ENCODE data around the gene TTLL10. TPM values are rescaled to one million over a fixed set of nuclear protein-coding genes. Genes with fewer than 3 reads are reported as not detected.
"Not testable (repeated sequence)": the region's sequence is repeated elsewhere in the genome, so short reads cannot be mapped to it uniquely, and the experiment has no call there.

Gene TTLL10
- polyA plus RNA-seq, 2 of the 4 experiments (the other 2 are of a cell fraction), result not detected

DNA sequence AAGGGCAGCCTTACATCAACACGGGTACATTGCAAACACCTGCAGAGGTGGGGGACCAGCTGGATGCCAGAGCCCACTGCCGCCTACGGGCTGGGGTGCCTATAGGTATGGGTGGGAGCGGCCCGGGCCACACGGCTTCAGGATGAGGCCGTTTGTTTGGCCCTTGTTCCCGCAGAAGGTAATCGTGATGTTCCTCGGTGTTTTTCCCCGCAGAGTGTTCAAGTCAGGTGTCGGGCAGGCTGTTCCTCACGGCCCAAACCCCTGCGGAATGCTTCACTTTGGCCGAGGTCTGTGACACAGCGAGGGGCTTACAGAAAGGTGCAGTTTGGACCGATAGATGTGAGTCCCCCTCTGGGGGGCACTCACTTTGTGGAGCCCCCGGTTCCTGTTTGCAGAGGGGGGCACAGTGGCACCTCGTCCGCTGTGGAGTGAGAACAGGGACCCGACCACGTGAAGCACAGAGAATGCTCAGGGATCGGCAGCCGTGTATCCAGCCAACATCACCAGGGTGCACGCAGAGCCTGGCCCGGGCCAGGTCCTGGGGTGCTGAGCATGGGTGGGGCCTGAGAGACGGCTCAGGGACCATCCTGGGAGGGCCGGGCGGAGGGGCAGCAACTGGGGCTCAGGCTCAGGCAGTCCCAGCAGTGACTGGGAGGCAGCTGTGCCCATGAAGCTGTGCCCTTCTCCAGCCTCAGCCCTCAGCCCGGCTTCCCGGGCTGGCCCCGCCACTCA, 453 bp upstream of the TTLL10 start (continued):
- TF ChIP-seq CEBPB (IDR thresholded peaks at IDR 0.05) (no peak), SMC3 (IDR thresholded peaks at IDR 0.05) (no peak)
- TF ChIP-seq, protein P1, sequence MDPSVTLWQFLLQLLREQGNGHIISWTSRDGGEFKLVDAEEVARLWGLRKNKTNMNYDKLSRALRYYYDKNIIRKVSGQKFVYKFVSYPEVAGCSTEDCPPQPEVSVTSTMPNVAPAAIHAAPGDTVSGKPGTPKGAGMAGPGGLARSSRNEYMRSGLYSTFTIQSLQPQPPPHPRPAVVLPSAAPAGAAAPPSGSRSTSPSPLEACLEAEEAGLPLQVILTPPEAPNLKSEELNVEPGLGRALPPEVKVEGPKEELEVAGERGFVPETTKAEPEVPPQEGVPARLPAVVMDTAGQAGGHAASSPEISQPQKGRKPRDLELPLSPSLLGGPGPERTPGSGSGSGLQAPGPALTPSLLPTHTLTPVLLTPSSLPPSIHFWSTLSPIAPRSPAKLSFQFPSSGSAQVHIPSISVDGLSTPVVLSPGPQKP (IDR thresholded peaks at IDR 0.05; ENCODE audit: low read depth, low read length), result no peak
- TF ChIP-seq, protein P2, sequence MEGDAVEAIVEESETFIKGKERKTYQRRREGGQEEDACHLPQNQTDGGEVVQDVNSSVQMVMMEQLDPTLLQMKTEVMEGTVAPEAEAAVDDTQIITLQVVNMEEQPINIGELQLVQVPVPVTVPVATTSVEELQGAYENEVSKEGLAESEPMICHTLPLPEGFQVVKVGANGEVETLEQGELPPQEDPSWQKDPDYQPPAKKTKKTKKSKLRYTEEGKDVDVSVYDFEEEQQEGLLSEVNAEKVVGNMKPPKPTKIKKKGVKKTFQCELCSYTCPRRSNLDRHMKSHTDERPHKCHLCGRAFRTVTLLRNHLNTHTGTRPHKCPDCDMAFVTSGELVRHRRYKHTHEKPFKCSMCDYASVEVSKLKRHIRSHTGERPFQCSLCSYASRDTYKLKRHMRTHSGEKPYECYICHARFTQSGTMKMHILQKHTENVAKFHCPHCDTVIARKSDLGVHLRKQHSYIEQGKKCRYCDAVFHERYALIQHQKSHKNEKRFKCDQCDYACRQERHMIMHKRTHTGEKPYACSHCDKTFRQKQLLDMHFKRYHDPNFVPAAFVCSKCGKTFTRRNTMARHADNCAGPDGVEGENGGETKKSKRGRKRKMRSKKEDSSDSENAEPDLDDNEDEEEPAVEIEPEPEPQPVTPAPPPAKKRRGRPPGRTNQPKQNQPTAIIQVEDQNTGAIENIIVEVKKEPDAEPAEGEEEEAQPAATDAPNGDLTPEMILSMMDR (IDR thresholded peaks at IDR 0.05), result no peak

DNA sequence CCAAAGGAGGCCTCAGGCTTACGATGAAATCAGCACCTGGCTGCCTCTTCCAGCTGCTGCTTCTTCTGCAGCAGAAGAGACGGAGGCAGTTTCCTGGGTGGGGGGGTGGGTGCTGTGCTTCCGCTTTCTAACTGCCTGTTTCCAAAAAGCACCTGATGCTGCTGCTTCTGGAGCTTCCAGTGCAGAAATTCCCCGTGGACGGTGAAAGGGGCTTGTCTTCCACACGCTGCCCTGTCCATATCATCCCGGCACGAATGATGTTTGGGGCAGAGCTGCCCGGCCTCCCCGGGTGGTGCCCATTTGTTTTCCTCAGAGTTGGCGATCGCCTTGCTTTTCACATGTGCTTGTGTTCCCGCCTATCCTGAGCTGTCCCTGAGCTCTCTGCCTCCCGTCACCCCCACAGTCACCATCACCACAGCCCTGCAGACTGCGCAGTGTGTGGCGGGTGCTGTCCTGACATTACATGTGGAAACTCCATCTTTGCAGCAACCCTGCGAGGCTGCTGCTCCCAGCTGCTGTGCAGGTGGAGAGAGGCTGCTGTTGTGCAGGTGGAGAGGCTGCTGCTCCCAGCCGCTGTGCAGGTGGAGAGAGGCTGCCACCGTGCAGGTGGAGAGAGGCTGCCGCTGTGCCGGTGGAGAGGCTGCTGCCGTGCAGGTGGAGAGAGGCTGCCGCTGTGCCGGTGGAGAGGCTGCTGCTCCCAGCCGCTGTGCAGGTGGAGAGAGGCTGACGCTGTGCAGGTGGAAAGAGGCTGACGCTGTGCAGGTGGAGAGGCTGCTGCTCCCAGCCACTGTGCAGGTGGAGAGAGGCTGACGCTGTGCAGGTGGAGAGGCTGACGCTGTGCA, 1.8 kb downstream of the TTLL10 start:
- Histone ChIP-seq H3K4me2 (no peak overlapping the region), H3K4me3 (no peak overlapping the region), H3K9me3 (no peaks in the 10 kb centered on the region), H3K27ac (no peak overlapping the region), H3K4me1 (no peaks in the 10 kb centered on the region)
- DNase-seq (ENCODE audit: low read depth in 1 of 2, low spot score in 1 of 2) (no peak), ATAC-seq (no peak), FAIRE-seq (no peak)
- 64% methylated on average over 16 of the region's 29 CpGs for WGBS (ENCODE audit: missing lambda C conversion rate)
- no peak for TF ChIP-seq ZFP36 (IDR thresholded peaks at IDR 0.05; ENCODE audit: borderline replicate concordance, partially characterized antibody)
- TF ChIP-seq MAZ (IDR thresholded peaks at IDR 0.05; ENCODE audit: borderline replicate concordance, low read depth, low read length), result no peak
- no peak for TF ChIP-seq SMC3 (IDR thresholded peaks at IDR 0.05)
- no peak for TF ChIP-seq SREBF2 (IDR thresholded peaks at IDR 0.05)
- no peak for TF ChIP-seq HOXB13 (CRISPR knock-in tag; IDR thresholded peaks at IDR 0.05; ENCODE audit: low read depth)
- POLR2A ChIA-PET, result no interaction called here
- CTCF ChIA-PET, result no interaction called here

DNA sequence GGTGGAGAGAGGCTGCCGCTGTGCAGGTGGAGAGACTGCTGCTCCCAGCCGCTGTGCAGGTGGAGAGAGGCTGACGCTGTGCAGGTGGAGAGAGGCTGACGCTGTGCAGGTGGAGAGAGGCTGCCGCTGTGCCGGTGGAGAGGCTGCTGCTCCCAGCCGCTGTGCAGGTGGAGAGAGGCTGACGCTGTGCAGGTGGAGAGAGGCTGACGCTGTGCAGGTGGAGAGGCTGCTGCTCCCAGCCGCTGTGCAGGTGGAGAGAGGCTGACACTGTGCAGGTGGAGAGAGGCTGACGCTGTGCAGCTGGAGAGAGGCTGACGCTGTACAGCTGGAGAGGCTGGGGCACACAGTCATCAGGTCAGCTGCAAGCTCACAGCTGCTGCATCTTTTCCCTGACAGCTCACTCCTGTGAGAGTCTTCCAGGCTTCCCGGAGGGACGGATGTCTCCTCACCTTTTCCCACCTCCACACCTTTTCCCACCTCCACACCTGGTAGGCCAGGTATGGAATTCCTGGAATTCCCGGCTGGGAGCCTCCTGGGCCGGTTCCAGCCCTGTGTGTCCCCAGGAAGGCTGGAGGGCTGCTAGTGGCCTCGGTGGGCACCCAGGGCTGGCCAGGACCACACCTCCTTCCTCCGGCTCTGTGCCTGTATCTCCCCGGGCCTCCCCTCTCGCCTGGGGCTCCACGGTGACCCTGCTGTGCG, 2.5 kb downstream of the TTLL10 start:
- H3K4me3 ChIP-seq; DNase-seq (ENCODE audit: low read depth in 1 of 2, low spot score in 1 of 2); H3K4me2 ChIP-seq; H3K4me1 ChIP-seq; POLR2A ChIA-PET; FAIRE-seq; H3K9me3 ChIP-seq; H3K27ac ChIP-seq; CTCF ChIA-PET: not testable (repeated sequence)
- ATAC-seq, result peak; percentile 16 to 21; a peak in 1 of 6 replicates
- WGBS (ENCODE audit: missing lambda C conversion rate), result 15% methylated on average over 12 of the region's 22 CpGs

DNA sequence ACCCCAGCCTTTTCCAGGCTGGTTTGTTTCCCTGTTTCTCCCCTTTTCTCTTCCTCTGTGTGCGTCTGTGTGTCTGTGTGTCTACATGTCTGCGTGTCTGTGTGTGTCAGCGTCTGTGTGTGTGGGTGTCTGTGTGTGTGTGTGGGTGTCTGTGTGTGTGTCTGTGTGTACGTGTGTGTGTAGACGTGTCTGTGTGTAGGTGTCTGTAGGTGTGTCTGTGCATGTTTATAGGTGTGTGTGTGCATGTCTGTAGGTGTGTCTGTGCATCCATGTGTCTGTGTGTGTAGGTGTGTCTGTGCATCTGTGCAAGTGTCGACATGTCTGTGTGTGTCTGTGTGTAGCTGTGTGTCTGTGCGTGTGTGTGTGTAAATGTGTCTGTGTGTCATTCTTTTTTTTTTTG, 3.3 kb downstream of the TTLL10 start:
- Histone ChIP-seq H3K4me2 (no peak overlapping the region), H3K4me1 (no peaks in the 10 kb centered on the region), H3K27ac (no peak overlapping the region), H3K9me3 (no peaks in the 10 kb centered on the region), H3K4me3 (no peak overlapping the region)
- ChIA-PET CTCF (no interaction called here), POLR2A (no interaction called here)
- no peak for ATAC-seq
- no peak for FAIRE-seq
- TF ChIP-seq BHLHE40 (IDR thresholded peaks at IDR 0.05; ENCODE audit: low read depth, low read length) (no peak), RCOR1 (IDR thresholded peaks at IDR 0.05; ENCODE audit: low read depth, low read length) (no peak), ZSCAN20 (CRISPR knock-in tag; IDR thresholded peaks at IDR 0.05) (no peak), NPAS2 (CRISPR knock-in tag; IDR thresholded peaks at IDR 0.05; ENCODE audit: borderline replicate concordance) (no peak)
- 18% methylated on average over 7 of the region's 7 CpGs for WGBS (ENCODE audit: missing lambda C conversion rate)
- DNase-seq (ENCODE audit: low read depth in 1 of 2, low spot score in 1 of 2), result no peak
